Esophagus muscularis mucosa (tissue), 4 donors: ENCODE measurements around the gene NUDT16L1.
"Not testable (repeated sequence)": the region's sequence is repeated elsewhere in the genome, so short reads cannot be mapped to it uniquely, and the experiment has no call there.

Experiments
- CTCF ChIP-seq, 3 experiments: fragments of 200-600 bp in 2 of 3; fragments of 450-650 bp in 1 of 3; sonication (generic) in 2 of 3; IDR thresholded peaks; one replicate each; pipeline ENCODE4 v1.5.1; 2017 to 2019; ENCODE audit warnings: antibody characterized with exemption in 3 of 3, mild to moderate bottlenecking in 2 of 3, moderate library complexity in 1 of 3
- EP300 ChIP-seq: sonication (generic); formaldehyde crosslinking; IDR thresholded peaks from one replicate; pipeline ENCODE4 v1.6.1; 2017; ENCODE audit warnings: antibody characterized with exemption
- POLR2A ChIP-seq: fragments of 450-650 bp; IDR thresholded peaks from one replicate; pipeline ENCODE4 v1.6.1; 2017; ENCODE audit warnings: antibody characterized with exemption, moderate library complexity, mild to moderate bottlenecking, low read depth
- POLR2AphosphoS5 ChIP-seq, 2 donors: sonication (generic); formaldehyde crosslinking; IDR thresholded peaks; one replicate each; pipeline ENCODE4 v1.6.1; 2017; ENCODE audit warnings: antibody characterized with exemption in 2 of 2

- not testable (repeated sequence) for TF ChIP-seq CTCF (IDR thresholded peaks at IDR 0.05); POLR2A; POLR2AphosphoS5 (IDR thresholded peaks at IDR 0.05); EP300
These were observed 45.0 kb downstream of the NUDT16L1 start for GRCh38 chr16:4738370-4738769.
